Activated naive CD4-positive, alpha-beta T cell treated with anti-CD3 and anti-CD28 coated beads, Interleukin-2, amount 50 U/mL, for 16 hours (primary cell): ENCODE data around the gene ANKRD65.
"Not testable (repeated sequence)": the region's sequence is repeated elsewhere in the genome, so short reads cannot be mapped to it uniquely, and the experiment has no call there.

Experiments
- DNase-seq: peaks from one replicate; pipeline ENCODE4 v3.0.0-alpha.2; 2020

Gene ANKRD65

GRCh38 chr1:1393014-1393413, 28.1 kb downstream of the ANKRD65 start:
- DNase-seq, result no peak

- DNase-seq, result no peak
Observed at GRCh38 chr1:1391225-1391624, 29.9 kb downstream of the ANKRD65 start.

GRCh38 chr1:1390675-1391074, 30.4 kb downstream of the ANKRD65 start:
- DNase-seq, result no peak

- DNase-seq, result no peak
Observed at GRCh38 chr1:1388078-1388472, 33.0 kb downstream of the ANKRD65 start.

- DNase-seq, result no peak
Observed at GRCh38 chr1:1387098-1388077, 33.7 kb downstream of the ANKRD65 start.

GRCh38 chr1:1385931-1386330, 35.1 kb downstream of the ANKRD65 start:
- no peak for DNase-seq

- DNase-seq, result not testable (repeated sequence)
Observed at GRCh38 chr1:1385339-1385738, 35.7 kb downstream of the ANKRD65 start.

- no peak for DNase-seq
Observed at GRCh38 chr1:1381294-1381693, 39.8 kb downstream of the ANKRD65 start.

- no peak for DNase-seq
Observed at GRCh38 chr1:1380860-1381259, 40.2 kb downstream of the ANKRD65 start.

- no peak for DNase-seq
Observed at GRCh38 chr1:1377540-1378205, 43.4 kb downstream of the ANKRD65 start.

GRCh38 chr1:1376551-1377226, 44.4 kb downstream of the ANKRD65 start:
- DNase-seq, result no peak

- peak; percentile 96 for DNase-seq
Observed at GRCh38 chr1:1374929-1375662, 46.0 kb downstream of the ANKRD65 start, which contains the start of gene AURKAIP1. AURKAIP1 (minus strand) TSS chr1:1375207; CDS start chr1:1374756, 451 bp downstream.

GRCh38 chr1:1374589-1374928, 46.5 kb downstream of the ANKRD65 start:
- DNase-seq, result no peak

GRCh38 chr1:1373815-1374588, 47.1 kb downstream of the ANKRD65 start:
- no peak for DNase-seq

- no peak for DNase-seq
Observed at GRCh38 chr1:1373051-1373814, 47.8 kb downstream of the ANKRD65 start.

GRCh38 chr1:1371746-1372711, 49.0 kb downstream of the ANKRD65 start:
- DNase-seq, result peak; percentile 77

GRCh38 chr1:1371364-1371745, 49.7 kb downstream of the ANKRD65 start:
- DNase-seq, result no peak

GRCh38 chr1:1370771-1371300, 50.2 kb downstream of the ANKRD65 start:
- DNase-seq, result no peak

GRCh38 chr1:1370094-1370493, 51.0 kb downstream of the ANKRD65 start:
- not testable (repeated sequence) for DNase-seq
